ENCODE results near the gene TMEM141. TPM values are rescaled to one million over a fixed set of nuclear protein-coding genes. Genes with fewer than 3 reads are reported as not detected.
"Not testable (repeated sequence)": the region's sequence is repeated elsewhere in the genome, so short reads cannot be mapped to it uniquely, and the experiment has no call there.

TMEM141 gene
- total RNA-seq, 1 donor from 2014 or later = 63.9 TPM

GRCh38 chr9:136793086-136793946 lies 2.2 kb downstream of the TMEM141 start:
- DNase-seq (ENCODE audit: low read depth) = no peak

DNA sequence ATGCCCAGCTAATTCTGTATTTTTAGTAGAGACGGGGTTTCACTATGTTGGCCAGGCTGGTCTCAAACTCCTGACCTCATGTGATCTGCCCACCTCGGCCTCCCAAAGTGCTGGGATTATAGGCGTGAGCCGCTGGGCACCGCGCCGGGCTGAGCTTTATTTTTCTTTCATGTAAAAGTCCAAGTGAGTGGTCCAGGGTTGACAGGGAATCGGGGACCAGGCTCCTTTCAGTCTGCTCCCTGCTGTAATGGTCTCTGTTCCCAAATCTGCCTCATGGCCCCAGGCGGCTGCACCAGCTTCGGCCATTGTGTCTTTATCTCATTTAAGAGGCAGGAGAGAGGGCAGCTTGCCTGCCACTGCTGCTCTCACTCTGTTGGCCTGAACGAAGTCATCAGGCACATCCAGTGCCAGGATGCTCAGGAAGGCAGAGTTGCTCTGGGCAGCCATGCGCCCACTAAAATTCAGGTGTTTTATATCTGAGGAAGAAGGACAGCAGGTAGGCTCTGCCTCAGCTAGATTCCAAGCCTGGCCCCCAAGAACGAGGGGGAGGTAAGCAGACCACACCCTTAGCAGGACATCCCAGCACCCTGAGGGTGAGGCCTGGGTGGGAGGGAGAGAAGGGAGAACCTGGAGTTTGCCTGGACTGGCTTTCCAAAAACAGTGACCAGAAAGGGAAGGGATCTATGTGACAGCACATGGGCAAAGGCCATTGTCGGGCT lies 3.3 kb downstream of the TMEM141 start:
- no peak for DNase-seq (ENCODE audit: low read depth)

GRCh38 chr9:136795000-136795348 lies 3.8 kb downstream of the TMEM141 start:
- DNase-seq (ENCODE audit: low read depth) = no peak

GRCh38 chr9:136796238-136796774 lies 5.2 kb downstream of the TMEM141 start, which contains the start of gene CCDC183:
Gene CCDC183, plus strand, starts transcription at chr9:136796338. Its CDS starts 60 bp downstream, at chr9:136796398.
- no peak for DNase-seq (ENCODE audit: low read depth)

GRCh38 chr9:136796775-136797347 lies 5.7 kb downstream of the TMEM141 start:
- not testable (repeated sequence) for DNase-seq (ENCODE audit: low read depth)

GRCh38 chr9:136798708-136799078 lies 7.5 kb downstream of the TMEM141 start:
- no peak for DNase-seq (ENCODE audit: low read depth)

- DNase-seq (ENCODE audit: low read depth) = no peak
These were observed 8.1 kb downstream of the TMEM141 start for GRCh38 chr9:136799079-136799853.

- DNase-seq (ENCODE audit: low read depth) = peak; percentile 46
These were observed 8.9 kb downstream of the TMEM141 start for GRCh38 chr9:136799854-136800657.

DNA sequence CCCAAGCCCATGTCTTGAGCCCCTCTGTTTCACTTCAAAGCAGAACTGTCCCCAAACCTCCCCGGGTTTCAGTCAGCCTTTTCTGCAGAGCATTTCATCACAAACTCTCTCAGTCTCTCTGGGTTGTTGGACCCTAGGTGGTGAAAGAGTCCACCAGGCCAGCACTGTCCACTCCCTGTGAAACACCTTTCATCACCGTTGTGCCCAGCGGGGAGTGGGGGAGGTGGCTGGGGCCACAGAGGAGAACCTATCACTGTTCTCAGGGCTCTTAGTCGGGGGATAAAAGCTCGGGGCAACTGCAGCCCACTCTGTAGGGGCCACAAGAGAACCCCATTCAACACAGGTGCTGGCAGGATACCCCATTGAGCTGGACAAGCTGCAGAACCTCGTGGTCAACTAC lies 11.2 kb downstream of the TMEM141 start:
- no peak for DNase-seq (ENCODE audit: low read depth)

- DNase-seq (ENCODE audit: low read depth) = not testable (repeated sequence)
These were observed 11.9 kb downstream of the TMEM141 start for GRCh38 chr9:136803009-136803550.

DNA sequence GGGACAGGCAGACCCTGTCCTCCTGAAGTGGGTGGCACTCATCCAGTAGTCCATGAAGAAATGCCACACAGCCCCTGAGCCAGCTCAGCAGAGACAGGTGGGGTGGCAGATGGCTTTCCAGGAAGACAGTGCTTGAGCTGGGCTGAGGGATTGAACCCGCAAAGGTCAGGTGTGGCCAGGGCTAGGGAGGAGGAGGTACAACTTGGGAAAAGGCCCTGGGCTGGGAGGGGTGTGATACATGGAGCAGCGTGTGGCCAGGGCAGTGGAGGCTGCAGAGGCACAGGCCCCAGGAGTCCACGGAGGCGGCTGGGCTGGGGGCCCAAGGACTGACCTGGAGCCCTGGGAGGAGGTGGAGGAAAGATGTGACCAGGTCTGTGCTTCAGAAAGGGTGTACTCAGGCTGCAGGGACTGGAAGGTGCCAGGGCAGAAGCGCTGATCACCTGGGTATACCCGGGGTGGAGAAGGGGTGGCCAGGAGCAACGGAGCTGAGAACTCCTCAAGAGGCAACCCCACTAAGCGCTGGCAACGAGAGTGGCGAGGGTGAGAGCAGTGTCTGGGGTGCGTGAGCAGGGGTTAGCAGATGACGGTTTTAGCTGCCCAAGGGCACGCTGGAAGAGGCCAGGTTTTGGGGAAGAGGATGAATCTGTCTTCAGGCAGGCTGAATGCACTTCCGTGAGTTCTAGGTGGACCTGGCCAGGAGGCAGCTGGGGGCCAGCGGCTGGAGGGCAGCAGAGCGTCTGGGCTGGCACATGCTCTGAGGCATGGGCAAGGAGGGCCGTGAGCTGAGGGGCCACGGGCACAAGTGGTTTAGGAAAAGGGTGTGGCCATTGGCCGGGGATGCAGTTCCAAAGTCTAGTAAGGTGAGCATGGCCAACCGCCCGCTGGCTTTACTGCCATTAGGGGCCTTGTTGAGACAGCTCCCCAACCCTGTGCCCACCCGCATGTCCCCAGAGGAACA lies 12.7 kb downstream of the TMEM141 start:
- DNase-seq (ENCODE audit: low read depth) = no peak

- no peak for DNase-seq (ENCODE audit: low read depth)
These were observed 13.5 kb downstream of the TMEM141 start for GRCh38 chr9:136804509-136805206.

DNA sequence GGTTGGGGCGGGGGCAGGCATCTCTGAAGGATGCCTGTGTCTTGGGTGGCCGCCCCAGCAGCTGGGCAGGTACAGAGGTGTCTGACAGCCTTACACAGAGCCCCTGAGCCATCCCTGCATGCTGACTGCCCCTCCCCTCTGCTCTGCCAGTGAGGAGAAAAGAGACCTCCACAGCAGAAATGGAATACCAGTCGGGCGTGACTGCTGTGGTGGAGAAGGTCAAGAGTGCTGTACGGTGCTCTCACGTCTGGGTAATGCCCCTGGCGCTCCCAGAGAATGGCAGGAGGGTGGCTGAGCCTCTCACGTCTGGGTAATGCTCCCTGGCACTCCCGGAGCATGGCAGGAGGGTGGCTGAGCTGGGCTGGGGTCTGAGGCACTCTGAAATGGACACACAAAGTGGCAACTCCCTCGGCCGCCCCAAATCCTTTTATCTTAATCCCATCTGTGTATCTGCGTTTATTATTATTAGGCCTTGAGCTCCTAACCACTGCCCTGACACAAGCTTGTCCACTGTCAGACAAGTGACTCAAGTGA lies 14.1 kb downstream of the TMEM141 start:
- DNase-seq (ENCODE audit: low read depth) = no peak

DNA sequence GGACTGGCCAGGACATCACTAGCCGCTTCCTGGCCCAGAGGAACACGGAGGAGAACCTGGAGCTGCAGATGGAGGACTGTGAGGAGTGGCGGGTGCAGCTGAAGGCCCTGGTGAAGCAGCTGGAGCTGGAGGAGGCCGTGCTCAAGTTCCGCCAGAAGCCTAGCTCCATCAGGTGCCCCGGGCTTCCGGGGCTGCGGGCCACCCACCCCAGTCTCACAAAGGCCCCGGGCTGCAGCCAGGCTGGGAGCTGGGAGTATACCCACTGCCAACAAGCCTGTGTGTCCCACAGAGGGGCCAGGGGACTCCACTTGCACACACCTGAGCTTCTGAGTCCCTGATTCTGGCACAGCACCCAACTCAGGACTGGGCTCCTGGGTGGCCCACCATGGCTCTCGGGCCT lies 14.9 kb downstream of the TMEM141 start:
- DNase-seq (ENCODE audit: low read depth) = no peak

GRCh38 chr9:136806631-136807201 lies 15.6 kb downstream of the TMEM141 start:
- DNase-seq (ENCODE audit: low read depth) = no peak

GRCh38 chr9:136807281-136808074 lies 16.3 kb downstream of the TMEM141 start, which contains the start of gene RABL6:
Gene RABL6, plus strand, starts transcription at chr9:136807948. Its CDS starts 249 bp downstream, at chr9:136808197.
- DNase-seq (ENCODE audit: low read depth) = peak; percentile 75
